Neural cell (in vitro differentiated cells): Measurements from ENCODE around the gene SPATA13.

Experiments used
- CTCF ChIP-seq: fragments of 450-650 bp; IDR thresholded peaks from 2 replicates; pipeline ENCODE4 v1.5.1; 2014; ENCODE audit warnings: antibody characterized with exemption, mild to moderate bottlenecking, moderate library complexity; ENCODE audit not compliant: poor library complexity, severe bottlenecking
- EP300 ChIP-seq: fragments of 450-650 bp; conservative IDR thresholded peaks from 2 replicates; pipeline ENCODE4 v1.6.1; 2014; ENCODE audit warnings: antibody characterized with exemption, mild to moderate bottlenecking, moderate library complexity; ENCODE audit not compliant: poor library complexity, severe bottlenecking

DNA sequence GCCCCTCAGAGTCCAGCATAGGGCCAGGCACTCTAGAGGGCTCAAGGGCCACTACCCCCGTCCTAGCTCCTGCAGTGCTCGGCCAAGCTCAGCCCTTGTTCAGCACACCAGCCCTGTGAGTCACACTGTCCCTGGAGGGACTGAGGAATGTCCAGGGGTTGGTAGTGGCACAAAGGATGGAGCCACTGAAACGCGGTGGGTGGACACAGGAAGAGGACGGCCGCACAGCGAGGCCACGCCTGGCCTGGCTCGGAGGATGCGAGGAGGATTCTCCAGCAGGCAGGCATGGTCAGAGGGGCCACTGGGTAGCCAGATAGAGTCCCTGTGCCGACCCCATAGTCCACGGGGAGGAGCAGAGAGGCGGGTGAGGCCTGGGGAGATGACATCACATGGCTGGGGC, 194.6 kb downstream of the SPATA13 start:
- TF ChIP-seq CTCF: no peak
- TF ChIP-seq EP300: no peak
